Activated naive CD8-positive, alpha-beta T cell (primary cell): Measurements from ENCODE around the gene PDE4B.
A peak's percentile ranks its signal among the peaks of the same experiment; 100 is the strongest.

Experiments used
- H3K27ac Mint-ChIP-seq: one replicate; pipeline ENCODE4 v1.8.0; 2021; ENCODE audit warnings: mixed read lengths
- H3K27me3 Mint-ChIP-seq: one replicate; pipeline ENCODE4 v1.8.0; 2021; ENCODE audit warnings: mixed read lengths
- H3K36me3 Mint-ChIP-seq: one replicate; pipeline ENCODE4 v1.8.0; 2021; ENCODE audit warnings: mixed read lengths
- H3K4me1 Mint-ChIP-seq: one replicate; pipeline ENCODE4 v1.8.0; 2021; ENCODE audit warnings: low read depth, mixed read lengths
- H3K4me3 Mint-ChIP-seq: one replicate; pipeline ENCODE4 v1.8.0; 2021; ENCODE audit warnings: mild to moderate bottlenecking, mixed read lengths
- H3K9me3 Mint-ChIP-seq: one replicate; pipeline ENCODE4 v1.8.0; 2021; ENCODE audit warnings: low read depth, mixed read lengths

Gene PDE4B

DNA sequence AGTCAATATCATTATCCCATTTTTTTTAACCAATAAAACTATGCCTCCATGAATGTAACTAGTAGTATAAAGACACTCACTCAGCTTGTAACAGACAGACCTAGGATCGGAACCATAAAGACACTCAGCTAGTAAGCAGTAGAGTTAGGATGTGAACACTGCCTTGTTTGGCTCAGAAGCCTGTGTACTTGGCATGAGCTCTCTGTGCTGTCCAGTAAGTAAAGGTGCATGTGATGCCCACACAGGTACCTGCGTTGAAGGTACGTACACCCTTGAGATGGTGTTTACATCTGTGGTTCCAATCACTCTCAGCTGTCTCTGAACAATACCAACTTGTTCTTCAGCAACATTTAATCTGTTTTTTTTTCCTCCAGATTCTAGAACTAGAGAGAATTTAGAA is 489.1 kb downstream of the PDE4B start:
- Mint-ChIP-seq H3K4me3 (peak overlapping the region; percentile 30), H3K27ac (peak overlapping the region; percentile 93), H3K9me3 (no peaks in the 10 kb centered on the region), H3K27me3 (no peaks in the 10 kb centered on the region), H3K36me3 (no peaks in the 10 kb centered on the region), H3K4me1 (peaks cover 95% of the 10 kb centered on the region)

DNA sequence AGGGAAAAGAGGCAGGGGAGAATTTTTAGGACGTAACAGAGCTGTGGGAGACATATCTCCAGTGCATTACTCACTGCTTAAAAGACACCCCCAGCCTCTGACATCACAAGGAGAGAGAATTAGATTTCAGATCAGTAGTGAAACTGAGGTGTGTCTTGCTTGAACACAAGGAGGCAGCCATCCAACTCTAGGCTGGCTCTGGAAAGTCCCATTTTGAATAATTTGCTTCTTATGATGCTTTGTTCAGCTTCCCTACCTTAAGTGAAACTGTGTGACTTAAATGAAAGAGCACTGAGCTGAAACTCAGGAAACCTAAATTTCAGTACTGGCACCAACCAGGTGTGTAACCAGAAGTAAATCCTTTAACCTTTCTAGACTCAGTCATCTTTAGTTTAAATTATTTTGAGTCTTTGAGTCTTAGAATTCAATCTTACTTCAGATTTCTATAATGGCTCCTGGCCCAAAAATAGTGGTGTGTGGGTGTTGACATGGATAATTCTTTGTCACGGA is 489.7 kb downstream of the PDE4B start:
- Mint-ChIP-seq H3K9me3 (no peaks in the 10 kb centered on the region), H3K36me3 (no peaks in the 10 kb centered on the region), H3K27ac (peak overlapping the region; percentile 93), H3K4me1 (peaks cover 92% of the 10 kb centered on the region), H3K27me3 (no peaks in the 10 kb centered on the region), H3K4me3 (peak overlapping the region; percentile 54)

- peaks cover 88% of the 10 kb centered on the region for H3K4me1 Mint-ChIP-seq
- no peaks in the 10 kb centered on the region for H3K27me3 Mint-ChIP-seq
- H3K36me3 Mint-ChIP-seq, result no peaks in the 10 kb centered on the region
- H3K27ac Mint-ChIP-seq, result peak overlapping the region; percentile 93
- no peaks in the 10 kb centered on the region for H3K9me3 Mint-ChIP-seq
- H3K4me3 Mint-ChIP-seq, result peak overlapping the region; percentile 54
These were observed 490.4 kb downstream of the PDE4B start for GRCh38 chr1:66282891-66283621.

DNA sequence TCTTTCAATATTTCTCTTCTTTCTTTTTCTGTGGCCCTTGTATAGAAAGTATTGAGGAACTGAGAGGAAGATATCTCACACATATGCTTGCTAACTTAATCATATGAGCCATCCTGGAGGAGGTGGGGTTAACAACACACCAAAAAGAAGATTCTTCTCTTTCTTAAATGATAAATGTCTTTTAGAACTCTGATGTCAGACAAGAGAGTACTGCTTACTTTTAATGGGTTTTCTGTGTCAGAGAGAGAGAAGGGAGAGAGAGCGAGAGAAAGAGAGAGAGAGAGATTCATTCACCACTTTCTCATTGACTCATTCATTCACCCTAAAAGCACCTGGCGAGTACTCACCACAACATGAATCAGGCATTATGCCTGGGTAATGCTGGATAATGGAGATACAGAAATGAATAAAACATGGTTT is 490.9 kb downstream of the PDE4B start:
- Mint-ChIP-seq H3K27ac (peak overlapping the region; percentile 83), H3K4me1 (peaks cover 84% of the 10 kb centered on the region), H3K4me3 (peak overlapping the region; percentile 46), H3K9me3 (no peaks in the 10 kb centered on the region), H3K27me3 (no peaks in the 10 kb centered on the region), H3K36me3 (no peaks in the 10 kb centered on the region)

DNA sequence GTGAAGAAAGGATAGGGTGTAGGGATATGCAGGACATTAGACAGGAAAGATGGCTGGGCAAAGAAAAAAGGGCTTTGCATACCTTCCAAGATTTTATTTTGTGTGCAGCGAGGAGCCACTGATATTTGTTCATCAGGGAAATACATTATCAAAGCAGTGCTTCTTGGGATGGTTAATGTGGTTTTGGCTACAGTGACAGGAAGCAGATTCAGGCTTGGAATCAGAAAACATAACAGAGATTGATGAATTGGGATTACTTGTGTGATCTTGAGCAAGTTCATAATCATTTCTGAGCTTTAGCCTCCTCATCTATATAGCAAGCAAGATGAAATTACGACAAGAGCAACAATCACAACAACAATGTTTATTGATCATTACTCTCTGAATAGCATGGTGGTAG is 492.1 kb downstream of the PDE4B start:
- H3K36me3 Mint-ChIP-seq, result no peaks in the 10 kb centered on the region
- H3K27me3 Mint-ChIP-seq, result no peaks in the 10 kb centered on the region
- no peak overlapping the region for H3K4me3 Mint-ChIP-seq
- no peak overlapping the region for H3K27ac Mint-ChIP-seq
- peaks cover 75% of the 10 kb centered on the region for H3K4me1 Mint-ChIP-seq
- H3K9me3 Mint-ChIP-seq, result no peaks in the 10 kb centered on the region

- Mint-ChIP-seq H3K9me3 (no peaks in the 10 kb centered on the region), H3K27ac (peak overlapping the region; percentile 81), H3K36me3 (no peaks in the 10 kb centered on the region), H3K4me3 (peak overlapping the region; percentile 21), H3K4me1 (peaks cover 75% of the 10 kb centered on the region), H3K27me3 (no peaks in the 10 kb centered on the region)
These were observed 493.0 kb downstream of the PDE4B start for GRCh38 chr1:66285618-66286270.

- H3K36me3 Mint-ChIP-seq, result no peaks in the 10 kb centered on the region
These were observed 493.6 kb downstream of the PDE4B start for GRCh38 chr1:66286307-66286706.

DNA sequence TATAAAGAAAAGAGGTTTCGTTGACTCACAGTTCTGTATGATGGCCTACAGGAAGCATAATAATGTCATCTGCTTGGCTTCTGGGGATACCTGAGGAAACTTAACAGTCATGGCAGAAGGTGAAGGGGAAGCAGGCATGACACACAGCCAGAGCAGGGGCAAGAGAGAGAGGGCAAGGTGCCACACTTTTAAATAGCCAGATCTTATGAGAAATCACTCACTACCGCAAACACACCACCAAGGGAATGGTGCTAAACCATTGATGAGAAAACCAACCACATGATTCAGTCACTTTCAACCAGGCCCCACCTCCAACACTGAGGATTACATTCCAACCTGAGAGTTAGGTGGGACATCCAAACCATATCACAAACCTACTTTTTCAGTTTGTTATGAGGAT is 495.4 kb downstream of the PDE4B start:
- peaks cover 62% of the 10 kb centered on the region for H3K4me1 Mint-ChIP-seq
- H3K36me3 Mint-ChIP-seq, result no peaks in the 10 kb centered on the region

More at GRCh38 chr1:66286307-66286706, 493.6 kb downstream of the PDE4B start:
- Mint-ChIP-seq H3K27me3 (no peaks in the 10 kb centered on the region), H3K27ac (peak overlapping the region; percentile 24), H3K9me3 (no peaks in the 10 kb centered on the region), H3K4me1 (peaks cover 74% of the 10 kb centered on the region), H3K4me3 (no peak overlapping the region)

GRCh38 chr1:66290761-66291530 is 498.3 kb downstream of the PDE4B start:
- peaks cover 53% of the 10 kb centered on the region for H3K4me1 Mint-ChIP-seq
- no peaks in the 10 kb centered on the region for H3K27me3 Mint-ChIP-seq
- H3K27ac Mint-ChIP-seq, result peak overlapping the region; percentile 13
- no peaks in the 10 kb centered on the region for H3K36me3 Mint-ChIP-seq
- H3K9me3 Mint-ChIP-seq, result no peaks in the 10 kb centered on the region
- H3K4me3 Mint-ChIP-seq, result no peak overlapping the region

More for the DNA sequence above, 495.4 kb downstream of the PDE4B start:
- no peak overlapping the region for H3K4me3 Mint-ChIP-seq
- no peak overlapping the region for H3K27ac Mint-ChIP-seq
- no peaks in the 10 kb centered on the region for H3K9me3 Mint-ChIP-seq
- H3K27me3 Mint-ChIP-seq, result no peaks in the 10 kb centered on the region

DNA sequence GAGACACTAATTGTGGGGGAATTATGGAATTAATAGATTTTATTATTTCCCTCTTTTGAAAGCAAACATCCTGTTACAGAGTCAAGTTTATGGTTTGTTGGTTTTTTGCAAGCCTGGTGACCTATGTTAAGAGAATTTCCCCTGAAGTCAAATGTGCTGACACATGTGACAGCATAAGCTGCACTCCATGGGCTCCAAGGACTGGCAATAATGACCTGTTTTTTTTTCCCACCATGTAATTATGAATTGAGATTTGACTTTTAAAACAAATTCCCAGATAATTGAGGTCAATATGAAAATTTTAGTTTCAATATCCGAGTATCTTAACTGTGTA is 498.8 kb downstream of the PDE4B start:
- Mint-ChIP-seq H3K9me3 (no peaks in the 10 kb centered on the region), H3K27me3 (no peaks in the 10 kb centered on the region), H3K4me1 (peaks cover 49% of the 10 kb centered on the region), H3K27ac (no peak overlapping the region), H3K36me3 (no peaks in the 10 kb centered on the region), H3K4me3 (no peak overlapping the region)

DNA sequence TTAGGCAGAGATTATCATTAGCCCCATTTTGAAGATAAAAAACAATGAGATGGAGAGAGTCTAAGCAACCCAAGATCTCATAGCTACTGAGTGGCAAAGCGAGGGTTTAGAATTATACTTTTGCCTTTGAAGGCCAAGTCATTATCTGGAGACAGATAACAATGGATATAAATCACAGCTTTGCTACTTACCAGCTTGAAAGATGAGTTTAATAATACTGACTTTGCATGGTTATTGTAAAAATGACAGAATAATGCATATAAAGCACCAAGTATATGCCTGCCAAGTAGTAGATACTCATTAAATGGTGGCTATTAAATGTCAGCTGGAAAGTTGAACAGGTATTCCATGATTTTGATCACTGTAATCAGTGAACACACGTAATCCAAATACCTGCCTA is 499.6 kb downstream of the PDE4B start:
- H3K4me3 Mint-ChIP-seq, result no peak overlapping the region
- peaks cover 46% of the 10 kb centered on the region for H3K4me1 Mint-ChIP-seq

GRCh38 chr1:66292944-66293343 is 500.2 kb downstream of the PDE4B start:
- Mint-ChIP-seq H3K9me3 (no peaks in the 10 kb centered on the region), H3K4me3 (no peak overlapping the region), H3K27ac (no peak overlapping the region), H3K36me3 (no peaks in the 10 kb centered on the region), H3K27me3 (no peaks in the 10 kb centered on the region), H3K4me1 (peaks cover 44% of the 10 kb centered on the region)

More for the DNA sequence above, 499.6 kb downstream of the PDE4B start:
- no peaks in the 10 kb centered on the region for H3K9me3 Mint-ChIP-seq
- H3K27me3 Mint-ChIP-seq, result no peaks in the 10 kb centered on the region
- no peak overlapping the region for H3K27ac Mint-ChIP-seq
- H3K36me3 Mint-ChIP-seq, result no peaks in the 10 kb centered on the region

- H3K36me3 Mint-ChIP-seq, result peaks cover 2% of the 10 kb centered on the region
- H3K27me3 Mint-ChIP-seq, result no peaks in the 10 kb centered on the region
- H3K27ac Mint-ChIP-seq, result peak overlapping the region; percentile 93
- no peaks in the 10 kb centered on the region for H3K9me3 Mint-ChIP-seq
- peak overlapping the region; percentile 58 for H3K4me3 Mint-ChIP-seq
- H3K4me1 Mint-ChIP-seq, result peaks cover 40% of the 10 kb centered on the region
These were observed 502.1 kb downstream of the PDE4B start for GRCh38 chr1:66294707-66295370.

DNA sequence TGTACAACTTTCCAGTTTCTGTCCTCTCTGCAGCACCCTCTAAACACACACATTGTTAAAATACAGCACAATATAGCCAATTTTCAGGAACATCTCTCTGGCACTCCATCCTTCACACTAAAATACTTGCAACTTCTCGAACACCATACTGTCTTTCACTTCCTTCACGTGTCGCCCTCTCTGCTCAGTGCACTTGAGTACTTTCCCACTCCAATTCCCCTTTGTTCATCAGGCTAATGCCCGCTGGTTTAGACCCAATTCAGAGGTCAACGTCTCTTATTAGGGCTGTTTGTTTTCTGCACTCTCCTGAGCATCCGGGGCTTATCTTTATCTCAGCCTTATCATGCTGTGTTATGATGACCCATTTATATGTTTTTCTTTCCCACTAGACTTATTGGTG is 503.1 kb downstream of the PDE4B start:
- Mint-ChIP-seq H3K27ac (peak overlapping the region; percentile 79), H3K9me3 (no peaks in the 10 kb centered on the region), H3K27me3 (no peaks in the 10 kb centered on the region), H3K36me3 (peaks cover 2% of the 10 kb centered on the region), H3K4me3 (peak overlapping the region; percentile 54), H3K4me1 (peaks cover 36% of the 10 kb centered on the region)
